Activated naive CD4-positive, alpha-beta T cell treated with anti-CD3 and anti-CD28 coated beads, Interleukin-2, amount 50 U/mL, for 16 hours (primary cell): ENCODE data around the gene WDR17.
A peak's percentile ranks its signal among the peaks of the same experiment; 100 is the strongest.

Experiments used
- DNase-seq: peaks from one replicate; pipeline ENCODE4 v3.0.0-alpha.2; 2020

Gene WDR17

DNA sequence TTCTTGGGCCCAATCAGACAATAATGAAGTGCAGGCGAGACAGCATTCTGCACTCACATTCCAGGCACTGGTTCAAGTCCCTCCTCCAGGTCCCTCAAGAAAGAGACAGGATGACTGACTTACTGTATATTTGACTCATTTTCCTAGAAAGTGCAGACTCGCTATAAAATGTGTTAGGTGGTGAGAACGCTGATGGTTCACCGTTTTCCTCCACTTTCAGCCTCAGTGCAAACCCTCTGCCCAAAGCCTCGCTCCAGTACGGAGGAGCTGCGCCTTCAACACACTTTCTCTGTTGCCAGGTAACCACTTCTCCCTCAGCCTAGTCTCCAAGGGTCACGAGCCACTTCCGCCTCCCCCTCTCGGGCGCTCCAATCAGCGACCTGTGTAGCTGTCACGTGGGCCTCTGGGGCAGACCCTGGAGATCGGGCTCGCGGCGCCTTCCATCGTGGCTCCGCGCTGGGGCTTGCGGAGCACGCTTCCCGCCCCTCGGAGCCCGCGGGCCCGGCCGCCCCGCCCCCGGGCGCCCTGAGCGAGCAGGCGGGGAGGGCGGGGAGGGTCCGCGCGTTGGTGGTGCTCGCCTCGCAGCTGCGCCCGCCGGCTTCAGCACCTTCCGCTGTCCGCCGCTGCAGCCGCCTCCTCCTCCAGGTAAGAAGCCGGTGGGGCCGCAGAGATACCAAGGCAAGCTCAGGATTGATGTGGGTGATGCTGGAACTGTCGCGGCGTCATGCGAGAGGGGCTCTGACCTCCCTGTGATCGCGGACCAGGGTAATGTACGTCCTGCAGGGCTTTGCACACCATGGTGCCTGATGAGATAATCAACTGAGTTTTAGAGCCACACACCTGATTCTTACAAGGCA, at the start of gene WDR17:
Gene WDR17 (plus strand): TSS at position 407 of the 857 bp plus-strand sequence. CDS start 45,740 bp downstream, outside the sequence.
- DNase-seq: peak; percentile 80

- no peak for DNase-seq
Measured at GRCh38 chr4:176016601-176017000, 49.0 kb upstream of the WDR17 start.

GRCh38 chr4:176020481-176021085, 45.1 kb upstream of the WDR17 start:
- DNase-seq: no peak

- no peak for DNase-seq
Measured at GRCh38 chr4:176030391-176030790, 35.2 kb upstream of the WDR17 start.

- DNase-seq: no peak
Measured at GRCh38 chr4:176031922-176032321, 33.7 kb upstream of the WDR17 start.

DNA sequence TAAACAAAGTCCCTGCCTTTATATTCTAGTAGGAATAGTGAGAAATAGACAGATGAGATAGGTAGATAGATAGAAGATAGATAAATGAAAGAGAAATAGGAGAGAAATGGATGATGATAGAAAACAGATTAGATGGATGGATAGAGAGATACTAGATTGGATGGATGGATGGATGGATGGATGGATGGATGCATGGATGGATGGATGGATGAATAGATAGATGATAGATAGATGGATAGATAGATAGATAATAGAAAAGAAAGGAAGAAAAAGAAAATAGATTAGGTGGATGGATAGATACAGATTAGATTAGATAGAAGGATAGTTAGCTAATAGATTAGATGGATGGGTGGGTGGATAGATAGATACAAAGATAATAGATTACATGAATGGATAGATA, 33.2 kb upstream of the WDR17 start:
- no peak for DNase-seq

- no peak for DNase-seq
Measured at GRCh38 chr4:176034499-176034898, 31.1 kb upstream of the WDR17 start.

DNA sequence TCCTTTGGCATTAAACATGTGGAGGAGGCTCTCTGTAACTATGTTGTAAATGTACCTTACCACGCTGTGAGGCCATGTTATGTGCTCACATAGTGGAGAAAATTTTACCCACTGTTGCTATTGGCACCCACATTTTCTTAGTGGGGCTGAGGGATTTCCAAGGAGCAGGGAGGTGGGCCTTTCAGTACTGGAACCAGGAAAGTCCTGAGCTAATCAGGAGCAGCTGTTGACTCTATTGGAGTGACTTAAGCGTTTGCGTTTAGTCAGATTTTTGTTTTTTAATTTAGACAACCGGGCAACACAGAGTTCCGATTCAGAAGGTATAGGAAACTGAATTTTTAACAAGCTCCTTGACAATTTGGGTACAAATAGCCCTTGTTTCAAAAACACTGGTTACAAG, 30.7 kb upstream of the WDR17 start:
- DNase-seq: no peak

- no peak for DNase-seq
Measured at GRCh38 chr4:176036585-176037205, 28.9 kb upstream of the WDR17 start.

DNA sequence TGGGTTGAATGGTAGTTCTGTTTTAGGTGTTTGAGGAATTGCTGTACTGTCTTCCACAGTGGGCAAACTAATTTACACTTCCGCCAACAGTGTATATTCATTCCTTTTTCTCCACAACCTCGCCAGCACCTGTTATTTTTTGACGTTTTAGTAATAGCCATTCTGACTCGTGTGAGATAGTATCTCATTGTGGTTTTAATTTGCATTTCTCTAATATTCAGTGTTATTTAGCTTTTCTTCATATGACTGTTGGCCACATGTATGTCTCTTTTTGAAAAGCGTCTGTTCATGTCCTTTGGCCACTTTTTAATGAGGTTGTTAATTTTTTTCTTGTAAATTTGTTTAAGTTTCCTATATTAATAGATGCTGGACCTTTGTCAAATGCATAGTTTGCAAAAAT, 26.9 kb upstream of the WDR17 start:
- no peak for DNase-seq

DNA sequence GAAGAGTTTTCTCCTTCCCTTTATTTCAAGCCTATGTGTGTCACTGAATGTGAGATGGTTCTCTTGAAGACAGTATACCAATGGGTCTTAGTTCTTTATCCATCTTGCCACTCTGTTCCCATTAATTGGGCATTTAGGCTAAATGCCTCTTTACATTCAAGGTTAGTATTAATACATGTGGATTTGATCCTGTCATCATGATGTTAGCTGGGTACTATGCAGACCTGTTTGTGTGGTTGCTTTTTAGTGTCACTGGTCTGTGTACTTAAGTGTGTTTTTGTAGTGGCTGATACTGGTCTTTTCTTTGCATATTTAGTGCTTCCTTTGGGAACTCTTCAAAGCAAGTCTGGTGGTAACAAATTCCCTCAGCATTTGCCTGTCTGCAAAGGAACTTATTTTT, 23.4 kb upstream of the WDR17 start:
- no peak for DNase-seq

DNA sequence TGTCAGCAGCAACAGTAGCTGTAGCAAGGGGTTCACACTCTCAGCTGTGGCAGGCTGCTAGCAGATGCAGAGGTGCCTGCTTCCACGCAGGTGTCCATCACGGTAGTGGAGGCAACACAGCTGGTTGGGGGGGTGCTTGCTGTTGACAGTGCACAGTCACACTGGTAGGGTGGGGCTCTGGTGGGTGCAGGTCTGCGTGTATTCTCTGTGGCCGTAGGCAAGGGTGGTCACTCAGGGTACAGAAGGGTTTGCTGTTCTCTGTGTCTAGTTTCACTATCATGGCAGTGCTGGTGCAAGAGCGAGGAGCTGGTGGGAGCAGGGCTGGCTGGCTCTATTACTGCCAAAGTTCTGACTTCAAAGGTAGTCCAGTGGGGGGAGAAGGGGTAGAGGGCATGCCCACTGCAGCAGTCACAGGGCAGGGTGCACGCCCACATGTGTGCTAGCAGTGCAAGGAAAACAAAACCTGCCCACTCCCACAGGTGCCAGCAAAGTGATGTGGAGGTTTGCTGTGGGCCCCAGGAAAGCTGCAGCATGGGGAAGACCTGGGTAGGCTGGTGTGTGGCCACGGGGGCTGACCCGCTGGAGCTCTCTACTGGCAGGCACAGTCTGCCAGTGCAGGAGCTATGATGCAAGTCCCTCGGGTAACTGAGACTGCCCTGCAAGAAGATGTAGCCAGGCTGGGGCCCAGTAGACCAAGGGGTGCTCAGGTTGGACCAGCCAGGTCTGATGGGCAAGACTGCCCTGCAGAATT, 21.6 kb upstream of the WDR17 start:
- DNase-seq: no peak

- no peak for DNase-seq
Measured at GRCh38 chr4:176044589-176044951, 21.1 kb upstream of the WDR17 start.

- no peak for DNase-seq
Measured at GRCh38 chr4:176048631-176049030, 17.0 kb upstream of the WDR17 start.

- no peak for DNase-seq
Measured at GRCh38 chr4:176052744-176053143, 12.9 kb upstream of the WDR17 start.

GRCh38 chr4:176053785-176054184, 11.9 kb upstream of the WDR17 start:
- no peak for DNase-seq

- no peak for DNase-seq
Measured at GRCh38 chr4:176054942-176055341, 10.7 kb upstream of the WDR17 start.

GRCh38 chr4:176063718-176064117, 1.9 kb upstream of the WDR17 start:
- no peak for DNase-seq

DNA sequence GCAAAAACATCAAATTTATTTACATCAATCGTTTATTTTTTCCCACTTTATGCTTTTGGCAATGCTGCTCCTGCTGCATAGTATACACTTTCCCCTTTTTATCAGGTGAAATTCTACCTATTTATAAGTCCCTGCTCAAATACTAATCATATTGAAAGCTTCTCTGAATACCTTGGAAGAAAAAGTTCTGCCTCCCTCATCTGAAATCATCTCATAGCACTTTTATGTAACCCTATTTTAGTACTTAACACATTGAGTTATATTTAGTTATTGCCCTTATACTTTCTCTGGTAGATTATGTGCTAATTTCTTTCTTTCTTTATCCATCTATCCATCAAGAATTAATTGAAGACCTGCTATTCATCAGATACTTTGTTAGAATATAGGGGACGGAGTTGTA, 1.1 kb upstream of the WDR17 start:
- DNase-seq: no peak

DNA sequence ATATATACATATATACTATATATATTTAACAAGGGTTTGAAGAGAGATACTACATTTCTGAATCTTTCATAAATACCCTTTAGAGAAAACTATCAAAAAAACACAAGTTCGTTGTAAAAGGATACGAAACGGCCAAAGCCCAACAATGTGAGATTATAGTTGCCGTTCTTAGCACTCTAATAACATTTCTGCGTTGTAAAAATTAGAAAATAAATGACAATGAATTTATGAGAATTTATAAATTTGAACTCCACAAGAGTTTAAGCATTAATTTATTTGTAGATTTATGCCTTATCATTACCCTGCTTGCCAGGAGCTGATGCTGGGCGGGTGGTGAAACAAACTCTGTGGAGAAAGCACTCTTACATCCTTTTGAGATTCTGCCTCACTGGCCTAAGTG, 1.1 kb downstream of the WDR17 start:
- no peak for DNase-seq

DNA sequence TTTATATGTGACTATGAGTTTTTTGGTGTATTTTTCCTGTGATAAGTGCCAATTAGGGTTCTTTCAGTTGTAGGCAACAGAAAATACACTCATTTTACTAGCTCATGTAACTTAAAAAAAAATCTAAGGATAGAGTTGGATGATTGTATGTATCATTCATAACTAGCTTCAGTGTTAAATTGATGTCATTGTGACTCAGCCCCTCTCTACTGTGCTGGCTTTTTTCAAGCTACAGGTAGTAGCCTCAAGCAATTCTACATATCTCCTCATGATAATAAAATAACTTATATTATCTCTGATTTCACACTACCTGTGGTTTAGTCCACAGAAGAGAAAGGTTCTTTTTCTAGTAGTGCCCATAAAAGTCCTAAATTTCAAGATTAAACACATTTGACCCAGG, 11.9 kb downstream of the WDR17 start:
- DNase-seq: no peak

GRCh38 chr4:176084769-176085168, 19.1 kb downstream of the WDR17 start:
- DNase-seq: no peak

GRCh38 chr4:176090115-176090514, 24.5 kb downstream of the WDR17 start:
- no peak for DNase-seq
